Erythroblast (primary cell): ENCODE measurements around the gene ASCL1.
A peak's percentile ranks its signal among the peaks of the same experiment; 100 is the strongest.

Source experiments
- DNase-seq, 2 experiments: peaks; one replicate each; lab custom pipeline; 2025; lab: John Stamatoyannopoulos, UW
- GATA1 ChIP-seq: IDR thresholded peaks from 2 replicates; pipeline ENCODE4 v1.6.1; 2011; ENCODE audit warnings: low read depth, mild to moderate bottlenecking, control low read depth, low read length, moderate library complexity
- POLR2A ChIP-seq: IDR thresholded peaks from 2 replicates; pipeline ENCODE4 v1.6.1; 2011; ENCODE audit warnings: mild to moderate bottlenecking, low read length

ASCL1 gene

GRCh38 chr12:102957339-102958050 is at the start of gene ASCL1:
TSS of gene ASCL1 (plus strand) at chr12:102957674. CDS start at chr12:102958245, 571 bp downstream.
- DNase-seq = no peak
- no peak for TF ChIP-seq GATA1

GRCh38 chr12:102907918-102908317 is 49.6 kb upstream of the ASCL1 start:
- TF ChIP-seq POLR2A (no peak), GATA1 (no peak)
- no peak for DNase-seq

DNA sequence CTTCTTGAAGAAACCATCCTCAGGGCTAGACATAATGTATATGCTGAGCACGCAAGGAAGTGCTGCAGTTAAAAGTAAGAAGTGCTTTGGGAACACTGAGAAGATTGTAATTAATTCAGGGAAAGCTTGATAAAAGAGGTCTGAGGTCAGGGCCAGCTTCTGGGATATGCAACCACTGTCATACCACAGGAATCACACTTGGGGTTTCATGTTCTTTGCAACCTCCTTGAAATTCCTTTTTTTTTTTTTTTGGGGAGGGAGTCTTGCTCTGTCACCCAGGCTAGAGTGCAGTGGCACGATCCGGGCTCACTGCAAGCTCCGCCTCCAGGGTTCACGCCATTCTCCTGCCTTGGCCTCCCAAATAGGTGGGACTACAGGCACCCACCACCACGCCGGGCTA is 47.3 kb upstream of the ASCL1 start:
- DNase-seq = no peak
- TF ChIP-seq GATA1 = no peak
- no peak for TF ChIP-seq POLR2A

GRCh38 chr12:102910792-102911191 is 46.7 kb upstream of the ASCL1 start:
- DNase-seq = no peak

DNA sequence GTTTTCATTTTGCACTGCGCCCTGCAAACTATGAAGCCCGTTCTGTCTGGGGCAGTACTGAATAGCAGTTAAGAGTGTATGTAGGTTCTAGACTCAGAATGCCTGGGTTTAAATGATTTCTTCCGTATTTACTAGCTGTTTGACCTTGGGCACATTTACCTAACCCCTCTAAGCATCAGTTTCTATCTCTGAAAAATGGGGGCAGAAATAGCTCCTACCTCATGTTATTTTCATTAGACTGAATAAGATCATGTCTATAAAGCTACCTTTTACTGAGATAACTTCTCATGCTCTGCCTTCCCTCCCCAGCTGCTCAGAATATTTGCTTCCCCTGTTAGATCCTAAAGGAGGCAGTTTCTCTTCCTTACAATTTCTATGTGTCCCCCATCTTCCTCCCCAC is 46.2 kb upstream of the ASCL1 start:
- TF ChIP-seq GATA1 (no peak), POLR2A (no peak)
- no peak for DNase-seq

More at GRCh38 chr12:102910792-102911191, 46.7 kb upstream of the ASCL1 start:
- TF ChIP-seq POLR2A (no peak), GATA1 (no peak)

DNA sequence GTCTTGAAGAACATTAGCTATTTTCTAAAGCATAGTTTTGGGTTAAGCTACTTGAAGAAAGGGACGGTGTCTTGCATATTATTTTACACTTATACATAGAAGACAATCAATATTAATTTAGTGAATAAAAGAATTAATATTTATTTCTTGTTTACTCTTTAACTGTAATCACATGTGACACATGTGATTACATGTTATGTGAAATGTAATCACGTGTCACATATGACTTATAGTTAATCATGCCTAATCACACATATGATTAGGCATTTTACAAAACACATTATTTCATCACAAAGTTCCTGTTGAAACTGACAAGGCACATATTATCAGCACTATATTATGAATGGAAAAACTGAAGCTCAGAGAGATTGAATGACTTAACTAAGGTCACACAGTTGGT is 45.2 kb upstream of the ASCL1 start:
- TF ChIP-seq POLR2A (no peak), GATA1 (no peak)

DNA sequence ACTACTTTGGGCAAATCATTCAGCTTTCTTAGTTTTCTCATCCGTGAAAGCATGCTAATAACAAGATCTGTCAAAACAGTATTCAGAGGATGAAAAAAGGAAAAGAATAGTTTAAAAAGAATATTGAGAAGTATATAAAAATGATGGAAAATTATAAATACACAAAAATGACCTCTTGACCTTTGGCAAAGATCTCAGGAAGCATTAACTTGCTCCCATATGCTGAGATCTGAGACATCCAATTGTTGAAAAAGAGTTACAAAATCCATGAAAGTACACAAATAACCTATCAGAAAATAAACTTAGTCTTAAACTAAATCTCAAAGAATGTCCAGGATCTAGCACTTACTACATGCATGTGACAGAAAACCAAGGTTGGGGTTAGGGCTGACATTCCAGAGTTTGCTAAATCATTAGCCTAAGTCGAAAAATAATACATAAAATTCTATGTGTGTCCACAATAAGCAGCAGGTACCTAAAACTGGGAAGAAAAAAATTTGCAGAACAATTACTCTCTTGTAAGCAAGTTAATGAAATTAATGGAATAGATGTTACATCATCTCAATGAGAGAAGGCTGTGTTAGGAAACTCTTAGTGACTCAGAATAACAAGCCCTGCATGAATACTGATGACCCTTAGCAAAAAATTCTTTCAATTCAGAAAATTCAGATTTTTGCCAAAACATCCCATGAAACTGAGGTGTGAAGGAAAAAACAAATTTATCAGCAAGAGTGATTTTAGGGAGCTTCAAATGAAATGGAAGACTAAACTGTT is 43.8 kb upstream of the ASCL1 start:
- TF ChIP-seq POLR2A (no peak), GATA1 (no peak)
- no peak for DNase-seq

More for the DNA sequence above, 45.2 kb upstream of the ASCL1 start:
- no peak for DNase-seq

DNA sequence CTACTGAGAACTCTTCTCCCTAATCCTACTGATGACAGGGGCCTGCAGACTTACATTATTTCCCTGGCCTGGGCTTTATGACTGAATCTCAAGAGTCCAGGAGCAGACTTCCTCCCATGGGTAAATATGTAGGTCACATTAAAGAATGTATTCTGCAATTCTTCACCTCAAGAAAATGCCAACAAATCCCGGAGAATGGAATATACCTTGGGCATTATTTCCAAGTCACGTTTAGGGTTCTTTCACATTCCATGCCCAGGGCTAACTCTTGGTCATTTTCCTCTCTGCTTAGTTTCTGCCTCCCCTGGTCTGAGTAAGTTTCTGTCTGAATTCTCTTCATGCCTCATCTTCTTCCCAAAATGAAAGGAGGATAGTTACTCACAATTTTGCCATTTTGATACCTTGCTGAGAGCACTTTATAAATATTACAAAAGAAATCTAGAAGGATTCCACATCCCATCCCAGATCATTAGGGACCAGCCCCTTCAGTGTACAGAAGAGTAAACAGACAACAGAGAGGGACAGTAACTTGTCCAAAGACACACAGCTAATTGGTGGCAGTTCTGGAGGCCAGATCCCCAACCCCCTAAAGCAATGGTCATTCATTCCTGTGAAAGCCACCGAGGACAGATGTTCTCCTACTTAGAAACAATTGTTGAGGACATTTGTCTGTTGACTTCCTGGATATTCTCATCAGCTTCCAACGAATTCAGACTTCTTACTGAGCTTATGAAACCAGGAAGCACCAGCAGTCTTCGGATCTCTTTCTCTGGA is 41.0 kb upstream of the ASCL1 start:
- DNase-seq = no peak
- TF ChIP-seq POLR2A = no peak
- TF ChIP-seq GATA1 = no peak

DNA sequence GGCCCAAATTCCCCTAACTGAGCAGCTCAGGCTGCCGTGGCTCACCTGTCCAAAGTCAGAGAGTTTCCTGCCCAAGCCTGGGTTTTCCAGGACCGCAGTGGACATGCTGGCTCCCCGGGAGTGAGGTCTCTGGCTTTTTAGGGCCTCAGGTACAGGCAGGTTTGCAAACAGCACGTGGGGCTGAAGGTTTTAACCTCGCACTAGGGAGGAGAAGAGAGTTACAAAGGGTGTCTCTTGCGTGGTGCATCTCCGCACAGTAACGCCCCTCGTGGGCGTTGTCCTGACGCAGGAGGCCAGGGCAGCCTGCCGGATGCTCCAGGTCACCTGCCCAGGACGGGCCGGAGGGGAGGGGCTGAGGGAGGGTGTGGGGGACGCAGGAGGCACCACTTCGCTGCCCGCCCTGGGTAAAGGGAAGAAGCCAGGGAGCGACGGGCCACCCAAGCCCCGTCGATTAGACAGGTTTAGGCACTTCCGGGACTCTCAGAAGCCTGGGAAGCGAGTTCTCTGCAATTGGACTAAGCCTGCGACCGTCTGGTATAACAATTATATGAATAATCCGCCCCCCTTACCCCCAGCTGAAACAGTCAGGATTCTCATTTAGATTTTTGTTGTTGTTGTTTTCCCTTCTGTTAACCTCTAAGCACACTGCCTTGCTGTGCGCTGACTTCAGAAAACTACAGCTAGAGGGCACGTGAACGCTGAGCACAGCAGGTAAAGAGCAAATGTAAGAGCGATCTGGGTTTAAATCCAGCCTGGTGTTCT is 40.3 kb upstream of the ASCL1 start, which contains the start of gene PAH:
PAH (minus strand) TSS at position 219 of the 762 bp plus-strand sequence; CDS start at position 105, 114 bp downstream.
- no peak for DNase-seq
- TF ChIP-seq GATA1 (no peak), POLR2A (no peak)

DNA sequence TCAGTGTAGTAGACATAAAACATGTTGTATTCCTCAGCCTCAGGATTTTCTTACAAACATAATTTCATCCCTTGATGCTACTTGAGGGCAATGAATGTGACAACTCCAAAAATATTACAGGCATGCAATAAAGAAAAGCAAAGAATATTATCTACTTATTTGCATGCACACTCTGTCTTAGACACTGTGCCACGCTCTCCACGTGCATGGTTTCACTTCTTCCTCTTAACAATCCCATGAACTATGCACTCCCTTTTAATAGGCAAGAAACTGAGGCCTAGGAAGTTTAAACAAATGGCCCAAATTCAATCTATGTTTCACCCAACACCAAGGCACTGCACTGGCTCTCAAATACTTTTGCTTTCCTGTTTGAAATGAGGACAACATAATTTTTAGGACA is 38.6 kb upstream of the ASCL1 start:
- TF ChIP-seq POLR2A = no peak

DNA sequence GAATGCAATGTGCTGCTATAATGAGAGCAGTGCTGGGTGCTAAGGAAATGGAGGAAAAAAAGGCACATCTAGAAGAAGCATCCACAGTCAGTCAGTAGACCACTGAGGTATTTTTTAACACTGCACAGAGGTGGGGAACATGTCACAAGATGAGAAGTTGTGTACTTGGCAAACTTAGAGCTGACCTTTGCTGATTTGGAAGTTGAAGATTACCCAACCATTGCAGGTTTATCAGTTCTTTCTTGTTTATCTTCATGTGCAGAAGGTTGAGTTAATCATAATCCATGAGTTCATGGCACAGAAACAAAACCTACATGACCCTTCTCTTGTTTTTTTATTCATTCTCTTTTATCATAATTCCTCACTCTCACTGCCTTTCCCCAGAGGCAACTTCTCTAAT is 37.2 kb upstream of the ASCL1 start:
- TF ChIP-seq GATA1 = no peak
- TF ChIP-seq POLR2A = no peak
- peak in 1 of 2 experiments; percentile 10 for DNase-seq

More for the DNA sequence above, 38.6 kb upstream of the ASCL1 start:
- DNase-seq = no peak

GRCh38 chr12:102921240-102921639 is 36.2 kb upstream of the ASCL1 start:
- DNase-seq = no peak
- no peak for TF ChIP-seq POLR2A
- TF ChIP-seq GATA1 = no peak

DNA sequence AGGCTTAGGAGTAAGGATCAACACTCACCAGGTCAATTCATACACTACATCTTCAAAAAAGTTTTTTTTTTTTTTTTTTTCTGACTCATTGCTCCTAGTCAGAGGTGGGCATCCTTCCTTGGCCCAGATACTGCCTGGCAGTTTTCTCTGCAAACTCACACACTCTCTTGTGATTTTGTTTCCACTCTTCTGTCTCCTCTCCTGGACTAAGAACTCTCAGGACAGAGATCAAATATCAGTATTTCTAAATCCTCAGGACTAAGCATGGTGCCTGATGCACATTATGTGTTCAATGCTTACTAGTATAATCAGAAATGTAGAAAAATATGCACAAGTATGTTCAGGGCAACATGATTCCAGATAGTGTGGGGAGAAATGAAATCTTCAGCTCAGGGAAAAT is 30.3 kb upstream of the ASCL1 start:
- no peak for DNase-seq
- no peak for TF ChIP-seq POLR2A
- no peak for TF ChIP-seq GATA1
